ENCODE results near the gene DCUN1D2.
"Not testable (repeated sequence)": the region's sequence is repeated elsewhere in the genome, so short reads cannot be mapped to it uniquely, and the experiment has no call there.

The DCUN1D2 gene

GRCh38 chr13:113489549-113490495 is 689 bp downstream of the DCUN1D2 start:
- peak in 1 of 2 donors; percentile 21 for DNase-seq (ENCODE audit: low read depth in 2 of 2)

GRCh38 chr13:113489171-113489548 is 1.4 kb downstream of the DCUN1D2 start:
- DNase-seq (ENCODE audit: low read depth in 2 of 2): no peak

- DNase-seq (ENCODE audit: low read depth in 2 of 2): no peak
These were observed 2.2 kb downstream of the DCUN1D2 start for GRCh38 chr13:113488283-113488682.

- DNase-seq (ENCODE audit: low read depth in 2 of 2): no peak
These were observed 3.8 kb downstream of the DCUN1D2 start for GRCh38 chr13:113486698-113487097.

- no peak for DNase-seq (ENCODE audit: low read depth in 2 of 2)
These were observed 5.0 kb downstream of the DCUN1D2 start for GRCh38 chr13:113485545-113485944.

GRCh38 chr13:113483504-113484293 is 6.8 kb downstream of the DCUN1D2 start:
- no peak for DNase-seq (ENCODE audit: low read depth in 2 of 2)

GRCh38 chr13:113483081-113483480 is 7.4 kb downstream of the DCUN1D2 start:
- DNase-seq (ENCODE audit: low read depth in 2 of 2): no peak

GRCh38 chr13:113479179-113479578 is 11.3 kb downstream of the DCUN1D2 start:
- DNase-seq (ENCODE audit: low read depth in 2 of 2): no peak

GRCh38 chr13:113477724-113478123 is 12.8 kb downstream of the DCUN1D2 start:
- no peak for DNase-seq (ENCODE audit: low read depth in 2 of 2)

GRCh38 chr13:113476811-113477210 is 13.7 kb downstream of the DCUN1D2 start:
- DNase-seq (ENCODE audit: low read depth in 2 of 2): no peak

- no peak for DNase-seq (ENCODE audit: low read depth in 2 of 2)
These were observed 14.6 kb downstream of the DCUN1D2 start for GRCh38 chr13:113475911-113476310.

- no peak for DNase-seq (ENCODE audit: low read depth in 2 of 2)
These were observed 15.2 kb downstream of the DCUN1D2 start for GRCh38 chr13:113475280-113475679.

- DNase-seq (ENCODE audit: low read depth in 2 of 2): no peak
These were observed 16.3 kb downstream of the DCUN1D2 start for GRCh38 chr13:113474179-113474578.

- no peak for DNase-seq (ENCODE audit: low read depth in 2 of 2)
These were observed 18.0 kb downstream of the DCUN1D2 start for GRCh38 chr13:113472355-113473025.

GRCh38 chr13:113471844-113472243 is 18.7 kb downstream of the DCUN1D2 start:
- DNase-seq (ENCODE audit: low read depth in 2 of 2): no peak

GRCh38 chr13:113470635-113471163 is 19.8 kb downstream of the DCUN1D2 start:
- DNase-seq (ENCODE audit: low read depth in 2 of 2): not testable (repeated sequence)

- no peak for DNase-seq (ENCODE audit: low read depth in 2 of 2)
These were observed 20.4 kb downstream of the DCUN1D2 start for GRCh38 chr13:113470073-113470472.

- DNase-seq (ENCODE audit: low read depth in 2 of 2): no peak
These were observed 20.9 kb downstream of the DCUN1D2 start for GRCh38 chr13:113469582-113469981.

- DNase-seq (ENCODE audit: low read depth in 2 of 2): no peak
These were observed 21.9 kb downstream of the DCUN1D2 start for GRCh38 chr13:113468472-113469201.

- DNase-seq (ENCODE audit: low read depth in 2 of 2): no peak
These were observed 22.5 kb downstream of the DCUN1D2 start for GRCh38 chr13:113468029-113468428.

- DNase-seq (ENCODE audit: low read depth in 2 of 2): no peak
These were observed 24.1 kb downstream of the DCUN1D2 start for GRCh38 chr13:113466383-113466782.
